GM19372 (cell line): Measurements from ENCODE around the gene COL6A1.

Source experiments
- ATAC-seq: cut with Tn5 transposase; IDR thresholded peaks from one replicate; pipeline ENCODE4 v1.9.1; 2021; ENCODE audit warnings: mild to moderate bottlenecking, low read depth, moderate library complexity; ENCODE audit not compliant: unreplicated experiment

The COL6A1 gene

GRCh38 chr21:45992301-45993209 is 11.0 kb downstream of the COL6A1 start:
- ATAC-seq: no peak

GRCh38 chr21:45993210-45994085 is 11.9 kb downstream of the COL6A1 start:
- no peak for ATAC-seq

GRCh38 chr21:45994086-45994661 is 12.6 kb downstream of the COL6A1 start:
- no peak for ATAC-seq

GRCh38 chr21:45994759-45995685 is 13.5 kb downstream of the COL6A1 start:
- ATAC-seq: no peak

GRCh38 chr21:45995686-45996179 is 14.2 kb downstream of the COL6A1 start:
- no peak for ATAC-seq

GRCh38 chr21:45996311-45997204 is 15.0 kb downstream of the COL6A1 start:
- ATAC-seq: no peak

- no peak for ATAC-seq
Observed at GRCh38 chr21:45997205-45997494, 15.6 kb downstream of the COL6A1 start.

GRCh38 chr21:45997495-45998275 is 16.1 kb downstream of the COL6A1 start:
- ATAC-seq: no peak

- no peak for ATAC-seq
Observed at GRCh38 chr21:45998276-45998701, 16.7 kb downstream of the COL6A1 start.

- ATAC-seq: no peak
Observed at GRCh38 chr21:45998871-45999580, 17.5 kb downstream of the COL6A1 start.

- no peak for ATAC-seq
Observed at GRCh38 chr21:45999581-46000181, 18.1 kb downstream of the COL6A1 start.

GRCh38 chr21:46000182-46000730 is 18.7 kb downstream of the COL6A1 start:
- no peak for ATAC-seq

- ATAC-seq: no peak
Observed at GRCh38 chr21:46000731-46001641, 19.4 kb downstream of the COL6A1 start.

- no peak for ATAC-seq
Observed at GRCh38 chr21:46001821-46002681, 20.5 kb downstream of the COL6A1 start.
